ENCODE measurements around the gene POLE3.
"Not testable (repeated sequence)": the region's sequence is repeated elsewhere in the genome, so short reads cannot be mapped to it uniquely, and the experiment has no call there.

The POLE3 gene

GRCh38 chr9:113409883-113410206 is 630 bp downstream of the POLE3 start:
- peak overlapping the region; percentile 77 to 95 for H3K4me3 ChIP-seq (ENCODE audit: low read depth in 1 of 2, low read length in 1 of 2)

GRCh38 chr9:113409481-113409880 is 994 bp downstream of the POLE3 start:
- H3K4me3 ChIP-seq (ENCODE audit: low read depth in 1 of 2, low read length in 1 of 2): peak overlapping the region; percentile 77 to 95
- H3K36me3 ChIP-seq: no peaks in the 10 kb centered on the region
- peak overlapping the region; percentile 96 for H3K27ac ChIP-seq
- TF ChIP-seq CTCF (IDR thresholded peaks at IDR 0.05): no peak
- H3K4me1 ChIP-seq (ENCODE audit: control insufficient read depth in 1 of 2, insufficient read depth in 1 of 2, low read depth in 1 of 2, low read length in 1 of 2): peaks cover 37 to 42% of the 10 kb centered on the region in 2 experiments
- no peaks in the 10 kb centered on the region for H3K9me3 ChIP-seq
- no peaks in the 10 kb centered on the region for H3K27me3 ChIP-seq

More at GRCh38 chr9:113409883-113410206, 630 bp downstream of the POLE3 start:
- H3K27ac ChIP-seq: peak overlapping the region; percentile 96
- no peak for TF ChIP-seq CTCF (IDR thresholded peaks at IDR 0.05)
- no peaks in the 10 kb centered on the region for H3K9me3 ChIP-seq
- peaks cover 34 to 39% of the 10 kb centered on the region in 2 experiments for H3K4me1 ChIP-seq (ENCODE audit: control insufficient read depth in 1 of 2, insufficient read depth in 1 of 2, low read depth in 1 of 2, low read length in 1 of 2)
- no peaks in the 10 kb centered on the region for H3K36me3 ChIP-seq
- no peaks in the 10 kb centered on the region for H3K27me3 ChIP-seq

GRCh38 chr9:113406873-113407511 is 3.5 kb downstream of the POLE3 start:
- not testable (repeated sequence) for H3K27me3 ChIP-seq; H3K9me3 ChIP-seq; H3K4me3 ChIP-seq (ENCODE audit: low read depth in 1 of 2, low read length in 1 of 2); H3K36me3 ChIP-seq
- TF ChIP-seq CTCF (IDR thresholded peaks at IDR 0.05): peak; percentile 55
- Histone ChIP-seq H3K27ac (peak overlapping the region; percentile 54), H3K4me1 (ENCODE audit: control insufficient read depth in 1 of 2, insufficient read depth in 1 of 2, low read depth in 1 of 2, low read length in 1 of 2) (peaks cover 61 to 66% of the 10 kb centered on the region in 2 experiments)

- H3K9me3 ChIP-seq; H3K27me3 ChIP-seq; H3K36me3 ChIP-seq; H3K4me3 ChIP-seq (ENCODE audit: low read depth in 1 of 2, low read length in 1 of 2): not testable (repeated sequence)
- Histone ChIP-seq H3K4me1 (ENCODE audit: control insufficient read depth in 1 of 2, insufficient read depth in 1 of 2, low read depth in 1 of 2, low read length in 1 of 2) (peaks cover 64 to 68% of the 10 kb centered on the region in 2 experiments), H3K27ac (peak overlapping the region; percentile 40)
Measured at GRCh38 chr9:113406353-113406752, 4.1 kb downstream of the POLE3 start.

- H3K27me3 ChIP-seq: no peaks in the 10 kb centered on the region
- peak overlapping the region; percentile 82 for H3K27ac ChIP-seq
- peak overlapping the region in 1 of 2 experiments; percentile 4 for H3K4me3 ChIP-seq (ENCODE audit: low read depth in 1 of 2, low read length in 1 of 2)
- H3K9me3 ChIP-seq: no peaks in the 10 kb centered on the region
- H3K36me3 ChIP-seq: no peaks in the 10 kb centered on the region
- TF ChIP-seq CTCF (IDR thresholded peaks at IDR 0.05): no peak
- peaks cover 61 to 67% of the 10 kb centered on the region in 2 experiments for H3K4me1 ChIP-seq (ENCODE audit: control insufficient read depth in 1 of 2, insufficient read depth in 1 of 2, low read depth in 1 of 2, low read length in 1 of 2)
Measured at GRCh38 chr9:113403646-113404045, 6.8 kb downstream of the POLE3 start.

GRCh38 chr9:113401027-113401792 is 9.3 kb downstream of the POLE3 start, which contains the start of gene ALAD:
TSS of gene ALAD (minus strand) at chr9:113401284. CDS start at chr9:113393559, 7,725 bp downstream.
- TF ChIP-seq CTCF (IDR thresholded peaks at IDR 0.05): peak; percentile 100
- H3K27me3 ChIP-seq: no peaks in the 10 kb centered on the region
- peak within 1 kb of the TSS; percentile 88 to 94 for H3K4me3 ChIP-seq (ENCODE audit: low read depth in 1 of 2, low read length in 1 of 2)
- peak within 1 kb of the TSS; percentile 81 for H3K27ac ChIP-seq
- peaks cover 52 to 54% of the 10 kb centered on the region in 2 experiments for H3K4me1 ChIP-seq (ENCODE audit: control insufficient read depth in 1 of 2, insufficient read depth in 1 of 2, low read depth in 1 of 2, low read length in 1 of 2)
- H3K9me3 ChIP-seq: no peaks in the 10 kb centered on the region
- peaks cover 7% of the 10 kb centered on the region for H3K36me3 ChIP-seq

Measured in neutrophil (primary cell).